ENCODE measurements around the gene KRTAP5-8. TPM values are rescaled to one million over a fixed set of nuclear protein-coding genes. Genes with fewer than 3 reads are reported as not detected.

KRTAP5-8 gene
- total and polyA plus RNA-seq, 7 donors = 0.29 TPM; not detected in 6

- Histone ChIP-seq H3K4me1 (no peaks in the 10 kb centered on the region), H3K27me3 (peaks cover 0 to 6% (median 0%) of the 10 kb centered on the region in 3 donors), H3K27ac (no peak overlapping the region), H3K36me3 (no peaks in the 10 kb centered on the region), H3K4me3 (no peak overlapping the region), H3K9me3 (no peaks in the 10 kb centered on the region)
- TF ChIP-seq POLR2AphosphoS5 (IDR thresholded peaks at IDR 0.05) (no peak), CTCF (IDR thresholded peaks at IDR 0.05) (no peak), POLR2A (IDR thresholded peaks at IDR 0.05) (no peak), EP300 (IDR thresholded peaks at IDR 0.05) (no peak)
- intact Hi-C loops (cut with DNase I) = no loop called here
- WGBS, 2 donors = 84 to 92% methylated on average over 1 of the region's 1 CpG
- no peak for DNase-seq
Measured at GRCh38 chr11:71551711-71552110, 13.9 kb downstream of the KRTAP5-8 start.

GRCh38 chr11:71554996-71555395 lies 17.2 kb downstream of the KRTAP5-8 start:
- H3K27ac ChIP-seq = no peak overlapping the region
- WGBS, 2 donors = 91 to 92% methylated on average over 6 of the region's 6 CpGs
- TF ChIP-seq POLR2A (IDR thresholded peaks at IDR 0.05) = no peak
- no peak for TF ChIP-seq CTCF (IDR thresholded peaks at IDR 0.05)
- no peak for TF ChIP-seq POLR2AphosphoS5 (IDR thresholded peaks at IDR 0.05)
- no peak for TF ChIP-seq EP300 (IDR thresholded peaks at IDR 0.05)
- H3K36me3 ChIP-seq = no peaks in the 10 kb centered on the region
- no peak overlapping the region for H3K4me3 ChIP-seq
- H3K9me3 ChIP-seq = no peaks in the 10 kb centered on the region
- DNase-seq = no peak
- H3K27me3 ChIP-seq = no peaks in the 10 kb centered on the region
- H3K4me1 ChIP-seq = no peaks in the 10 kb centered on the region
- intact Hi-C loops (cut with DNase I) = no loop called here

GRCh38 chr11:71555508-71555907 lies 17.7 kb downstream of the KRTAP5-8 start:
- Histone ChIP-seq H3K36me3 (no peaks in the 10 kb centered on the region), H3K27ac (no peak overlapping the region), H3K27me3 (no peaks in the 10 kb centered on the region), H3K4me1 (no peaks in the 10 kb centered on the region), H3K9me3 (no peaks in the 10 kb centered on the region), H3K4me3 (no peak overlapping the region)
- DNase-seq = no peak
- intact Hi-C loops (cut with DNase I) = no loop called here
- TF ChIP-seq POLR2A (IDR thresholded peaks at IDR 0.05) (no peak), EP300 (IDR thresholded peaks at IDR 0.05) (no peak), CTCF (IDR thresholded peaks at IDR 0.05) (no peak), POLR2AphosphoS5 (IDR thresholded peaks at IDR 0.05) (no peak)
- 93 to 94% methylated on average over 11 of the region's 11 CpGs for WGBS, 2 donors

- no peak overlapping the region for H3K4me3 ChIP-seq
- no peak for DNase-seq
- H3K36me3 ChIP-seq = no peaks in the 10 kb centered on the region
- no peaks in the 10 kb centered on the region for H3K4me1 ChIP-seq
- H3K27me3 ChIP-seq = no peaks in the 10 kb centered on the region
- 80 to 89% methylated on average over 4 of the region's 4 CpGs for WGBS, 2 donors
- intact Hi-C loops (cut with DNase I) = no loop called here
- no peaks in the 10 kb centered on the region for H3K9me3 ChIP-seq
- H3K27ac ChIP-seq = no peak overlapping the region
- TF ChIP-seq POLR2A (IDR thresholded peaks at IDR 0.05) = no peak
- TF ChIP-seq CTCF (IDR thresholded peaks at IDR 0.05) = no peak
- TF ChIP-seq EP300 (IDR thresholded peaks at IDR 0.05) = no peak
- TF ChIP-seq POLR2AphosphoS5 (IDR thresholded peaks at IDR 0.05) = no peak
Measured at GRCh38 chr11:71556018-71556417, 18.2 kb downstream of the KRTAP5-8 start.

- DNase-seq = no peak
- no peaks in the 10 kb centered on the region for H3K36me3 ChIP-seq
- intact Hi-C loops (cut with DNase I) = no loop called here
- no peak overlapping the region for H3K4me3 ChIP-seq
- TF ChIP-seq POLR2A (IDR thresholded peaks at IDR 0.05) = no peak
- no peak for TF ChIP-seq POLR2AphosphoS5 (IDR thresholded peaks at IDR 0.05)
- no peak for TF ChIP-seq CTCF (IDR thresholded peaks at IDR 0.05)
- TF ChIP-seq EP300 (IDR thresholded peaks at IDR 0.05) = no peak
- no peaks in the 10 kb centered on the region for H3K27me3 ChIP-seq
- H3K9me3 ChIP-seq = no peaks in the 10 kb centered on the region
- no peaks in the 10 kb centered on the region for H3K4me1 ChIP-seq
- H3K27ac ChIP-seq = no peak overlapping the region
Measured at GRCh38 chr11:71557257-71557656, 19.4 kb downstream of the KRTAP5-8 start.
